Liver (tissue), 2 donors: ENCODE results near the gene HIPK2.

ENCODE experiments used
- HNF4A ChIP-seq, 2 donors: conservative IDR thresholded peaks; 2 replicates each; pipeline ENCODE4 v1.6.1; 2016; ENCODE audit warnings: antibody characterized with exemption in 2 of 2, mild to moderate bottlenecking in 2 of 2
- JUND ChIP-seq, 2 donors: IDR thresholded peaks; 2 replicates each; pipeline ENCODE4 v1.6.1; 2016; ENCODE audit warnings: antibody characterized with exemption in 2 of 2
- RAD21 ChIP-seq, 2 donors: IDR thresholded peaks; 2 replicates each; pipeline ENCODE4 v1.6.1; 2016; ENCODE audit warnings: antibody characterized with exemption in 2 of 2, mild to moderate bottlenecking in 2 of 2
- YY1 ChIP-seq: IDR thresholded peaks from 2 replicates; pipeline ENCODE4 v1.6.1; 2016; ENCODE audit warnings: antibody characterized with exemption, mild to moderate bottlenecking
- donor health status: healthy.

DNA sequence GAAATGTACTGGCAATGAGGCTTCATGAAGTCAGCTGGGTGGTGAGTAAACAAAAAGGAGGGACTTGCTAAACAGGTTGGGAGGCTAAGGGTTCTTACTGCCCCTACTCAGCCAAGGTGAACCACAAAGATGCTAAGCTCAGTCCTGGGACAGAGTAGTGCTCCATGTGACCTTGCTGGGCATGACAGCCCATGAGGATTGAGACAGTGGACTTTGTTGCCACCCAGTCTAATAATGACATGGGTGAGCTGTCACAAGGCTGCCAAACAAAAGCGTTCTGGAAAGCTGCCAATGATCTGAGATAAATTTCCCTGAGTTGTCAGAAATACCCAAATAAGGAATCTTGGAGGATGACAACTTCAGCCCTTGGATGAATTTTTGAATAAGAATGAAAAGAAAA, 179.2 kb downstream of the HIPK2 start:
- TF ChIP-seq RAD21 (IDR thresholded peaks at IDR 0.05) (no peak), JUND (IDR thresholded peaks at IDR 0.05) (no peak), YY1 (no peak), HNF4A (conservative IDR thresholded peaks at IDR 0.05) (peak; percentile 41 to 48)
